ENCODE data around the gene MUC5B. TPM values are rescaled to one million over a fixed set of nuclear protein-coding genes. Genes with fewer than 3 reads are reported as not detected.

MUC5B gene
- total RNA-seq, 1 donor from 2014 or later, result not detected

- DNase-seq (ENCODE audit: low read depth), result no peak
- H3K4me3 ChIP-seq (ENCODE audit: low read depth, low read length), result no peak overlapping the region
- no peak for TF ChIP-seq CTCF (conservative IDR thresholded peaks at IDR 0.05; ENCODE audit: low read depth, low read length)
Measured at GRCh38 chr11:1251236-1251770, 28.4 kb downstream of the MUC5B start.

GRCh38 chr11:1252371-1253102, 29.7 kb downstream of the MUC5B start:
- no peak for DNase-seq (ENCODE audit: low read depth)
- TF ChIP-seq CTCF (conservative IDR thresholded peaks at IDR 0.05; ENCODE audit: low read depth, low read length), result no peak
- H3K4me3 ChIP-seq (ENCODE audit: low read depth, low read length), result no peak overlapping the region

- H3K4me3 ChIP-seq (ENCODE audit: low read depth, low read length), result no peak overlapping the region
- DNase-seq (ENCODE audit: low read depth), result no peak
- TF ChIP-seq CTCF (conservative IDR thresholded peaks at IDR 0.05; ENCODE audit: low read depth, low read length), result no peak
Measured at GRCh38 chr11:1253103-1253485, 30.2 kb downstream of the MUC5B start.

GRCh38 chr11:1254086-1254648, 31.3 kb downstream of the MUC5B start:
- H3K4me3 ChIP-seq (ENCODE audit: low read depth, low read length), result no peak overlapping the region
- no peak for DNase-seq (ENCODE audit: low read depth)
- TF ChIP-seq CTCF (conservative IDR thresholded peaks at IDR 0.05; ENCODE audit: low read depth, low read length), result no peak

- DNase-seq (ENCODE audit: low read depth), result no peak
- H3K4me3 ChIP-seq (ENCODE audit: low read depth, low read length), result no peak overlapping the region
- TF ChIP-seq CTCF (conservative IDR thresholded peaks at IDR 0.05; ENCODE audit: low read depth, low read length), result no peak
Measured at GRCh38 chr11:1254733-1255132, 31.9 kb downstream of the MUC5B start.

- no peak for TF ChIP-seq CTCF (conservative IDR thresholded peaks at IDR 0.05; ENCODE audit: low read depth, low read length)
- H3K4me3 ChIP-seq (ENCODE audit: low read depth, low read length), result no peak overlapping the region
- no peak for DNase-seq (ENCODE audit: low read depth)
Measured at GRCh38 chr11:1255151-1255550, 32.3 kb downstream of the MUC5B start.
